OCI-LY7 (cell line): ENCODE results near the gene SDC4.

Experiments
- EZH2phosphoT487 ChIP-seq: fragments of 200-600 bp; sonication (generic); IDR thresholded peaks from 2 replicates; pipeline ENCODE4 v1.6.1; 2018; ENCODE audit warnings: low read depth, borderline replicate concordance, mild to moderate bottlenecking, mixed run types, antibody characterized with exemption, low read length, moderate library complexity, mixed read lengths
- TF ChIP-seq, protein P1 (sequence below): fragments of 200-600 bp; sonication (generic); conservative IDR thresholded peaks from 2 replicates; pipeline ENCODE4 v1.5.1; 2014; ENCODE audit warnings: mild to moderate bottlenecking, antibody characterized with exemption, low read length, moderate library complexity, mixed read lengths

DNA sequence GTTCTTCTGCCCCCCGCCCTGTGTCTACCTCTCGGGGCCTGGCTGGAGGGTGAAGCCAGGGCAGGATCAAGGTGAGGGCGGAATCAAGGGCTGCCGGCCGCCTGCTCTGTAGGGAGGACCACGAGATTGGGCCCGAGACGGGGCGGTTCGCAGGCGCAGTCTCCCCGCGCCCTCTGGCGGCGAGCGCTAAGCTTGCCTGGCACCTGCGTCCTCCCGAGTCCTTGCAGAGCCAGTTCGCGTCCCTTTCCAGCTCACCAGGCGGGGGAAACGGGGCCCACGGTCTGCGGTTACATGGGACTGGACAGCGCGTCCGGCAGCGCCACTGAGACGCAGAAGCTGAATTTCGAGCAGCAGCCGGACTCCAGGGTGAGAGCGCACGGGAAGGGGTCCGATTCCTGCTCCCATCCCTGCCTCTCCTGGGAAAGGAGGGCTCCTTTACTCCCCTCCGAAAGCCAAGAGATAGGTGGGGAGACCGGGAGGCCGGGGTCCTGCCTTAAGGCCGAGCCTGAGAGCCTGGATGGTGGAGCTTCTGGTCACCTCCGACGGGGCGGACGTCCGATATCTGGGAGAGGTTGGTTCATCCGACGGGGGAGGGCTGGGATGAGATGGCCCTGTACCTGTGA, 36.5 kb downstream of the SDC4 start:
- TF ChIP-seq, protein P1, sequence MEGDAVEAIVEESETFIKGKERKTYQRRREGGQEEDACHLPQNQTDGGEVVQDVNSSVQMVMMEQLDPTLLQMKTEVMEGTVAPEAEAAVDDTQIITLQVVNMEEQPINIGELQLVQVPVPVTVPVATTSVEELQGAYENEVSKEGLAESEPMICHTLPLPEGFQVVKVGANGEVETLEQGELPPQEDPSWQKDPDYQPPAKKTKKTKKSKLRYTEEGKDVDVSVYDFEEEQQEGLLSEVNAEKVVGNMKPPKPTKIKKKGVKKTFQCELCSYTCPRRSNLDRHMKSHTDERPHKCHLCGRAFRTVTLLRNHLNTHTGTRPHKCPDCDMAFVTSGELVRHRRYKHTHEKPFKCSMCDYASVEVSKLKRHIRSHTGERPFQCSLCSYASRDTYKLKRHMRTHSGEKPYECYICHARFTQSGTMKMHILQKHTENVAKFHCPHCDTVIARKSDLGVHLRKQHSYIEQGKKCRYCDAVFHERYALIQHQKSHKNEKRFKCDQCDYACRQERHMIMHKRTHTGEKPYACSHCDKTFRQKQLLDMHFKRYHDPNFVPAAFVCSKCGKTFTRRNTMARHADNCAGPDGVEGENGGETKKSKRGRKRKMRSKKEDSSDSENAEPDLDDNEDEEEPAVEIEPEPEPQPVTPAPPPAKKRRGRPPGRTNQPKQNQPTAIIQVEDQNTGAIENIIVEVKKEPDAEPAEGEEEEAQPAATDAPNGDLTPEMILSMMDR, result peak; percentile 67
- no peak for TF ChIP-seq EZH2phosphoT487
